Body of pancreas (tissue), 4 donors: ENCODE data around the gene ZNF71. TPM values are rescaled to one million over a fixed set of nuclear protein-coding genes. Genes with fewer than 3 reads are reported as not detected.
"Not testable (repeated sequence)": the region's sequence is repeated elsewhere in the genome, so short reads cannot be mapped to it uniquely, and the experiment has no call there.

Experiments used
- ATAC-seq: fragments of 150-250 bp; one replicate; pipeline ENCODE4 v1.9.1; 2016
- DNase-seq, 4 donors: peaks; one replicate each; pipeline ENCODE4 v3.0.0-alpha.2; 2019
- H3K27ac ChIP-seq, 4 donors: fragments of 200-600 bp; sonication (generic); 1 replicate in 3 of 4; 2 replicates in 1 of 4; pipeline versions ENCODE4 v1.5.1 to v1.6.1; 2016 to 2019; ENCODE audit warnings: mild to moderate bottlenecking in 1 of 4, mixed read lengths in 1 of 4, moderate library complexity in 1 of 4
- H3K27me3 ChIP-seq, 2 donors: fragments of 200-600 bp; sonication (generic); one replicate each; pipeline ENCODE4 v1.6.0; 2016; ENCODE audit warnings: mild to moderate bottlenecking in 1 of 2
- H3K36me3 ChIP-seq, 2 donors: fragments of 200-600 bp; sonication (generic); replicated peaks in 1 of 2; 2 replicates each; pipeline ENCODE4 v1.5.1; 2016; ENCODE audit warnings: low read depth in 2 of 2; ENCODE audit not compliant: insufficient read depth in 1 of 2
- H3K4me1 ChIP-seq: fragments of 200-600 bp; sonication (generic); one replicate; pipeline ENCODE4 v1.6.0; 2016
- H3K4me3 ChIP-seq, 2 donors: fragments of 200-600 bp; sonication (generic); 1 replicate in 1 of 2; 2 replicates in 1 of 2; pipeline ENCODE4 v1.5.1; 2016 to 2019
- H3K9me3 ChIP-seq, 3 donors: fragments of 200-600 bp; sonication (generic); 1 replicate in 2 of 3; 2 replicates in 1 of 3; pipeline ENCODE4 v1.5.1; 2016
- CTCF ChIP-seq, 7 experiments: fragments of 450-650 bp in 4 of 7; fragments of 200-600 bp in 3 of 7; sonication (generic) in 3 of 7; IDR thresholded peaks; one replicate each; pipeline ENCODE4 v1.5.1; 2016 to 2019; ENCODE audit warnings: antibody characterized with exemption in 7 of 7
- POLR2A ChIP-seq, 3 donors: fragments of 450-650 bp; IDR thresholded peaks; one replicate each; pipeline ENCODE4 v1.6.1; 2016; ENCODE audit warnings: antibody characterized with exemption in 3 of 3, mild to moderate bottlenecking in 2 of 3
- WGBS, 2 donors: methylation state at CpG; one replicate each; pipeline ENCODE4 v1.1.5; 2017; 5-methylcytosine and 5-hydroxymethylcytosine counted together
- intact Hi-C: fragments of 100-400 bp; cut with DNase I; formaldehyde crosslinking; loops from one replicate; pipeline ENCODE4 v1.15.1; 2023
- total RNA-seq, 2 donors: library from RNA; depleted of rRNA; stranded (reverse); fragments of >200 nt; gene quantifications; one replicate each; pipeline ENCODE4 v1.1.0, GENCODE V29; 2016

ZNF71 gene
- total RNA-seq, 2 donors from 2014 or later: 4.9 to 7.0 TPM

- no peak for DNase-seq
- no peak for ATAC-seq
- intact Hi-C loops: no loop called here
- TF ChIP-seq CTCF (IDR thresholded peaks at IDR 0.05) (no peak), POLR2A (IDR thresholded peaks at IDR 0.05) (no peak)
- Histone ChIP-seq H3K4me3 (no peak overlapping the region), H3K9me3 (no peaks in the 10 kb centered on the region), H3K4me1 (peaks cover 10% of the 10 kb centered on the region), H3K36me3 (no peaks in the 10 kb centered on the region), H3K27ac (no peak overlapping the region), H3K27me3 (no peaks in the 10 kb centered on the region)
- 65 to 74% methylated on average over 4 to 14 of the region's 17 CpGs for WGBS, 2 donors
Measured at GRCh38 chr19:56670401-56670960, 75.4 kb downstream of the ZNF71 start.

GRCh38 chr19:56670961-56671612 lies 76.0 kb downstream of the ZNF71 start:
- intact Hi-C loops: no loop called here
- DNase-seq (peak; percentile 24 to 82 (median 56)), ATAC-seq (peak; percentile 64)
- Histone ChIP-seq H3K9me3 (no peaks in the 10 kb centered on the region), H3K4me1 (peaks cover 10% of the 10 kb centered on the region), H3K27ac (peak overlapping the region in 3 of 4 donors; percentile 53 to 66 (median 62)), H3K27me3 (no peaks in the 10 kb centered on the region), H3K36me3 (no peaks in the 10 kb centered on the region), H3K4me3 (peak overlapping the region in 1 of 2 donors; percentile 2)
- TF ChIP-seq POLR2A (IDR thresholded peaks at IDR 0.05) (no peak), CTCF (IDR thresholded peaks at IDR 0.05) (peak in 1 of 7 experiments; percentile 7)
- 3 to 15% methylated on average over 7 to 35 of the region's 35 CpGs for WGBS, 2 donors

- Histone ChIP-seq H3K4me3 (peak within 1 kb of the TSS in 1 of 2 donors; percentile 2), H3K36me3 (no peaks in the 10 kb centered on the region), H3K4me1 (peaks cover 10% of the 10 kb centered on the region), H3K27ac (peak within 1 kb of the TSS in 3 of 4 donors; percentile 53 to 66 (median 62)), H3K27me3 (no peaks in the 10 kb centered on the region), H3K9me3 (no peaks in the 10 kb centered on the region)
- 0 to 1% methylated on average over 5 to 32 of the region's 32 CpGs for WGBS, 2 donors
- DNase-seq (peak; percentile 84 to 94 (median 89)), ATAC-seq (peak; percentile 89)
- peak in 2 of 3 donors; percentile 51 to 65 for TF ChIP-seq POLR2A (IDR thresholded peaks at IDR 0.05)
- peak in 2 of 7 experiments; percentile 20 to 40 for TF ChIP-seq CTCF (IDR thresholded peaks at IDR 0.05)
- intact Hi-C loops: no loop called here
Measured at GRCh38 chr19:56671613-56671994, 76.5 kb downstream of the ZNF71 start, which contains the start of gene ZNF835. Gene ZNF835, minus strand, starts transcription at chr19:56671757. Its CDS starts 6,559 bp downstream, at chr19:56665198.

GRCh38 chr19:56672610-56673009 lies 77.5 kb downstream of the ZNF71 start:
- ATAC-seq, H3K9me3 ChIP-seq, H3K27me3 ChIP-seq, intact Hi-C loops, H3K27ac ChIP-seq, H3K4me1 ChIP-seq, H3K4me3 ChIP-seq, H3K36me3 ChIP-seq, DNase-seq: not testable (repeated sequence)
- 66 to 68% methylated on average over 2 of the region's 2 CpGs for WGBS, 2 donors

Other genes starting within 250 kb of the ZNF71 start
- gene ZNF582, start 201.8 kb upstream of the ZNF71 start, total RNA-seq: 1 to 10 TPM; 2.0 to 2.3 TPM
- gene ZNF583, start 191.0 kb upstream of the ZNF71 start, total RNA-seq: 1 to 10 TPM; 2.6 to 3.6 TPM
- 1 to 10 TPM; 1.3 to 2.0 TPM for gene ZNF667, start 118.0 kb upstream of the ZNF71 start, total RNA-seq
- 1 to 10 TPM; 1.6 to 4.2 TPM for gene ZNF471, start 87.4 kb upstream of the ZNF71 start, total RNA-seq
- gene ZFP28, start 56.4 kb upstream of the ZNF71 start, total RNA-seq: 1 to 10 TPM; 3.3 to 5.2 TPM
- gene ZNF470, start 27.8 kb upstream of the ZNF71 start, total RNA-seq: 1 to 10 TPM; 1.3 to 3.1 TPM
- gene SMIM17, start 47.9 kb downstream of the ZNF71 start, total RNA-seq: not detected
- 1 to 10 TPM; 4.0 to 4.2 TPM for gene ZNF835, start 76.5 kb downstream of the ZNF71 start, total RNA-seq
- gene PEG3, start 245.4 kb downstream of the ZNF71 start, total RNA-seq: 1 to 10 TPM; 3.1 to 5.9 TPM
- gene ZIM2, start 245.4 kb downstream of the ZNF71 start, total RNA-seq: 1 to 10 TPM in 1 of 2 donors, not detected in 1; 1.6 TPM